Measurements from ENCODE around the gene CFAP299.

GRCh38 chr4:80334568-80334967 is 962 bp upstream of the CFAP299 start:
- no peak for TF ChIP-seq CTCF (IDR thresholded peaks at IDR 0.05; ENCODE audit: insufficient read depth, low read length, poor library complexity, severe bottlenecking)
- TF ChIP-seq EZH2phosphoT487 (conservative IDR thresholded peaks at IDR 0.05; ENCODE audit: low read length): no peak
